Smooth muscle cell (in vitro differentiated cells): ENCODE data around the gene GINS2. TPM values are rescaled to one million over a fixed set of nuclear protein-coding genes. Genes with fewer than 3 reads are reported as not detected.

Source experiments
- DNase-seq: peaks from one replicate; lab custom pipeline; 2025; ENCODE audit not compliant: unreplicated experiment; lab: John Stamatoyannopoulos, UW
- H2AFZ ChIP-seq: fragments of 200-600 bp; sonication (generic); 2 replicates; pipeline ENCODE4 v1.6.0; 2016; ENCODE audit warnings: antibody characterized with exemption, low read depth, mild to moderate bottlenecking
- H3F3A ChIP-seq: fragments of 200-600 bp; sonication (generic); 2 replicates; pipeline ENCODE4 v1.6.0; 2017; ENCODE audit warnings: antibody characterized with exemption, low read depth
- H3K27ac ChIP-seq: fragments of 200-600 bp; sonication (generic); 2 replicates; pipeline ENCODE4 v1.5.1; 2016; ENCODE audit warnings: low read depth, mild to moderate bottlenecking
- H3K27me3 ChIP-seq: fragments of 200-600 bp; sonication (generic); 2 replicates; pipeline ENCODE4 v1.6.1; 2016; ENCODE audit warnings: low read depth, mild to moderate bottlenecking
- H3K36me3 ChIP-seq: fragments of 200-600 bp; sonication (generic); 2 replicates; pipeline ENCODE4 v1.5.1; 2016; ENCODE audit warnings: low read depth
- H3K4me1 ChIP-seq: fragments of 200-600 bp; sonication (generic); 2 replicates; pipeline ENCODE4 v1.5.1; 2016; ENCODE audit warnings: low read depth
- H3K4me2 ChIP-seq: fragments of 200-600 bp; sonication (generic); 2 replicates; pipeline ENCODE4 v1.6.0; 2016; ENCODE audit warnings: mild to moderate bottlenecking
- H3K4me3 ChIP-seq: fragments of 200-600 bp; sonication (generic); 2 replicates; pipeline ENCODE4 v1.5.1; 2016; ENCODE audit warnings: mild to moderate bottlenecking
- H3K79me2 ChIP-seq: fragments of 200-600 bp; sonication (generic); 2 replicates; pipeline ENCODE4 v1.6.0; 2016; ENCODE audit warnings: low read depth, mild to moderate bottlenecking
- H3K9ac ChIP-seq: fragments of 200-600 bp; sonication (generic); 2 replicates; pipeline ENCODE4 v1.6.0; 2016; ENCODE audit warnings: low read depth
- H3K9me3 ChIP-seq: fragments of 200-600 bp; sonication (generic); replicated peaks from 2 replicates; pipeline ENCODE4 v1.5.1; 2016; ENCODE audit warnings: low read depth
- H4K20me1 ChIP-seq: fragments of 200-600 bp; sonication (generic); 2 replicates; pipeline ENCODE4 v1.6.0; 2016; ENCODE audit warnings: low read depth
- CTCF ChIP-seq: fragments of 200-600 bp; sonication (generic); IDR thresholded peaks from 2 replicates; pipeline ENCODE4 v1.5.1; 2017; ENCODE audit warnings: borderline replicate concordance, mild to moderate bottlenecking, antibody characterized with exemption; ENCODE audit not compliant: insufficient read depth, poor library complexity, severe bottlenecking
- WGBS: methylation state at CpG from one replicate; pipeline ENCODE4 v1.1.7; 2016; ENCODE audit warnings: low lambda C conversion rate; 5-methylcytosine and 5-hydroxymethylcytosine counted together
- polyA plus RNA-seq: library from polyadenylated mRNA; unstranded; fragments of >200 nt; fragmentation: Nextera tagmentation; extraction: Ambion mirVana; gene quantifications from 2 replicates; pipeline ENCODE4 v1.2.1, GENCODE V29; 2016
- total RNA-seq: library from RNA; depleted of rRNA; stranded (reverse); fragments of >200 nt; gene quantifications from 2 replicates; pipeline ENCODE4 v1.2.3, GENCODE V29; 2014

Gene GINS2
- total and polyA plus RNA-seq, 2 experiments from 2014 or later = 6.7 to 10.4 TPM

DNA sequence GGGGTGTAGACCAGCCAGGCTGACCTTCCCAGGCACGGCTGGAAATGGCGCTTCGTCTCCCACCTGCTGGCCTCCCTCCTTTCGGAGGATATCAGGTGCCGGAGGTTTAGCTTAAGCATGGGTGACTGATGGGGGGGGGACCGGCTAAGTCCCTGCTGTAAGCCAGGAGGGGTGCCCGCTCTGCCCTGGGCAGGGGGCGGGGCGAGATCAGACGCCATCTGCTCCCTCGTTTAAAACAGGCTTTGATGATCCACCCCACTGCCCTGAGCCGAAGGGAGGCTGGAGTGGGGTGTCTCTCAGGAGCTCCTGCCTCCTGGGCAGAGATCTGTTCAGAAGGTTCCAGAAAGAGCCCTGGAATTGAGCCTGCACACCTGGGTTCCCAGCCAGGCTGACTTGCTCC lies 36.2 kb upstream of the GINS2 start:
- H3K36me3 ChIP-seq = no peaks in the 10 kb centered on the region
- no peaks in the 10 kb centered on the region for H3F3A ChIP-seq
- no peak for TF ChIP-seq CTCF
- H3K27ac ChIP-seq = no peak overlapping the region
- H3K4me2 ChIP-seq = no peak overlapping the region
- H3K4me3 ChIP-seq = no peak overlapping the region
- no peak overlapping the region for H3K9ac ChIP-seq
- no peaks in the 10 kb centered on the region for H4K20me1 ChIP-seq
- no peaks in the 10 kb centered on the region for H3K79me2 ChIP-seq
- H3K4me1 ChIP-seq = peaks cover 6% of the 10 kb centered on the region
- no peaks in the 10 kb centered on the region for H3K27me3 ChIP-seq
- WGBS = 90% methylated on average over 12 of the region's 12 CpGs
- no peaks in the 10 kb centered on the region for H3K9me3 ChIP-seq
- DNase-seq = no peak
- H2AFZ ChIP-seq = no peak overlapping the region

GRCh38 chr16:85724126-85724879 lies 35.5 kb upstream of the GINS2 start:
- H3K36me3 ChIP-seq = no peaks in the 10 kb centered on the region
- H3K4me3 ChIP-seq = no peak overlapping the region
- H3K27me3 ChIP-seq = no peaks in the 10 kb centered on the region
- H3K79me2 ChIP-seq = no peaks in the 10 kb centered on the region
- no peaks in the 10 kb centered on the region for H4K20me1 ChIP-seq
- H3K9me3 ChIP-seq = no peaks in the 10 kb centered on the region
- H3K4me2 ChIP-seq = no peak overlapping the region
- no peak for DNase-seq
- 90% methylated on average over 20 of the region's 20 CpGs for WGBS
- no peak overlapping the region for H3K27ac ChIP-seq
- TF ChIP-seq CTCF = no peak
- H3K4me1 ChIP-seq = no peaks in the 10 kb centered on the region
- no peak overlapping the region for H3K9ac ChIP-seq
- H3F3A ChIP-seq = no peaks in the 10 kb centered on the region
- no peak overlapping the region for H2AFZ ChIP-seq

- Histone ChIP-seq H3K27ac (no peak overlapping the region), H3F3A (no peaks in the 10 kb centered on the region), H3K4me2 (no peak overlapping the region), H4K20me1 (no peaks in the 10 kb centered on the region), H3K9me3 (no peaks in the 10 kb centered on the region), H3K4me1 (no peaks in the 10 kb centered on the region), H3K79me2 (no peaks in the 10 kb centered on the region), H3K9ac (no peak overlapping the region), H3K36me3 (no peaks in the 10 kb centered on the region), H3K4me3 (no peak overlapping the region), H2AFZ (no peak overlapping the region), H3K27me3 (no peaks in the 10 kb centered on the region)
- 89% methylated on average over 20 of the region's 20 CpGs for WGBS
- no peak for DNase-seq
- no peak for TF ChIP-seq CTCF
These were observed 33.6 kb upstream of the GINS2 start for GRCh38 chr16:85722128-85722893.
